ENCODE measurements around the gene GPR180.
"Not testable (repeated sequence)": the region's sequence is repeated elsewhere in the genome, so short reads cannot be mapped to it uniquely, and the experiment has no call there.

GPR180 gene

DNA sequence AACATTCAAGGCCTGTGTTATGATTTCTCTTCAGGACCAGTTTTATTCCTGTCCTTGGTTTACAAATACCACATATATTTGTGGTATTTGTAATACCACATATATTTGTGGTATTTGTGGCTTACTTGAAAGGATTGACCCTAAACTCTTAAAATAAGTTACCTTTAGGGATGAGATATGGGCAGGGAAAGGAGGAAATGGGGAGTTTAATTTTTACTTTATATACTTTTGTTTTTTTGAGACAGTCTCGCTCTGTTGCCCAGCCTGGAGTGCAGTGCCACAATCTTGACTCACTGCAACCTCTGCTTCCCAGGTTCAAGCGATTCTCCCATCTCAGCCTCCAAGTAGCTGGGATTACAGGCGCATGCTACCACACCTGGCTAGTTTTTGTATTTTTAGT lies 3.4 kb upstream of the GPR180 start:
- DNase-seq = no peak

DNA sequence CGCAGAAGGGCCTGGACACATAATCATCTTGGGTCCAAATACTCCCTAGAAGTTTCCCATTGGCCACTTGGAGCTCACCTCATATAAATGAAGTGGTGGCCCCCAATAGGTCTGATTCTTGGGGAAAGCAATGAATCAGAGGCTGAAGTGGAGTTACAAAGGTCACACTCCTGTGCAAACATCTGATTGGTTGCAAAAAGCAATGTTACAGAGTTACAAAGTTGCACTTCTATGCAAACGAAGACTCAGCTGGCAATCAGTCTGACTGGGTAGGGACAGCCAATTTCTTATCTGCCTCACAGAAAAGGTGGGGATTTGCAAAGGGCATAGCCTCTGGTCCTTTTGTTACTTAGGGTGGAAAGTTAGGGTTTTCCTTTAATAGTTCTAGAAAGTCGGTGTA lies 1.8 kb upstream of the GPR180 start:
- DNase-seq = no peak

DNA sequence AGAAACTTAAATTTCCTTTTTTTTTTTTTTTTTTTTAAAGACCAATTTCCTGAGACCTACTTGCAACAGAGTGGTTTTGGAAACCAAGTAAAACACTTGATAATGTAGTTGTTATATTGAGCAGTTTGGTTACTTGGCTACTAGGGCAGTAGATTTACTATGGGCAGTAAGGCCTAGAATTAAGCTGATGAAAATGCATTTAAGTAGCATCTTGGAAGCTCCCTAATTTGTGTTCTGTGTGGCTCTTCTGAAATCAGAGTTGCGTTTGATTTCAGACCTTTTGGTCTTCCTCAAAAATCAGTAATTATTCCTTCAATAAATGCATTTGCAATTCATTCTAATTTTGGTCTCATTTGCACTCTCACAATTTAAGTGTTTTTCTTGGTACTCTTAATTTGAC lies 810 bp downstream of the GPR180 start:
- DNase-seq = no peak

DNA sequence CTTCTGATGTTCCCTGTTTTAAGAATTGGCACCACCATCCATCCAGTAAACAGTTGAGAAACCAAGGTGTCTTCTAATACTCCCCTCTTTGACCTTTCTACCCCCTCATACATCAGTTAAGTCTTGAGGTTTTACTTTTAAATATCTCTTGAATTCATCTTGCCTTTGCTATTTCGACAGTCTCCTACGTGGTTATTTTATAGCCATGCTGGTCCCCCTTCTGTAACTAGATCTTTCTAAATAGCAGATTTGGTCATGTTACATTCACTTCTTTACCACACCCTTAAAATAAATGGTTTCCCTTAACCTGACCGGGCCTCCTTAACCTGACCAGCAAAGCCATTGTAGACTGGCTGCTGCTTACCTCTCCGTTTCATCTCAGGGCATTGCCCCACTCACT lies 5.4 kb downstream of the GPR180 start:
- no peak for DNase-seq

DNA sequence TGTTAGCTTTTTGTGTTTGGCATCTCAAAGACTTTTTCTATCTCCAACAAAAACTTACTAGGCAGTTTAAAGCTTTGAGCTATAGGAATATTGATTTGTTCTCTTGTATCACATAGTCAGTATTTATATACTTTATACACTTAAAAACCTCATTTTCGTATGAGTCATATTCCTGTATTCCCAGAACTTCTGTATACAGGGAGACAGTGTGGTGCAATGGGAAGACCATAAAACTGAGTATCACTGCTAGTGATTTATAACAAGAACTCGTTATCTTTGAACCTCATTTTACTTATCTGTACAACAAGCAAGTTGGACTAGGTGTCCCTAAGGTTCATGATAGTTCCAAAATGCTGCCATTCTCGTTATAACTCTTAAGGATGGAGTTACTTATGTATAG lies 6.3 kb downstream of the GPR180 start:
- no peak for DNase-seq

DNA sequence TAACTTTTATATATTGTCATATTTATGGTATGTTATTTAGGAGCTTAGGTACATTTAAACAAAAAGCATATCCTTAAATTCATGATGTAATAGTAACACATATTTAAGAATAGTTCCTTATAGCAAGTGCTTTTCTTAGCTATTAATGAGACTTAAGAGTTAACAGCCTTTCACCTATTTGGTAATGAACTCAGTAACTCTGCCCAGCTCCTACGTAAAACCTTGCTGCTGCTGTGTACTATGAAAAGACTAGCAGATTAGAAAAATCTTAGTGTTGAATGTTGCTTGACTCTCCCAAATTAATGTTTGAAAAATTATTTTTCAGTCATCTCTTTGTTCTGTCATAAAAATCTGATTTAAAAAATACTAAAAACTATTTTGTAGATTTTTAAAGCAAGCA lies 6.9 kb downstream of the GPR180 start:
- DNase-seq = no peak

DNA sequence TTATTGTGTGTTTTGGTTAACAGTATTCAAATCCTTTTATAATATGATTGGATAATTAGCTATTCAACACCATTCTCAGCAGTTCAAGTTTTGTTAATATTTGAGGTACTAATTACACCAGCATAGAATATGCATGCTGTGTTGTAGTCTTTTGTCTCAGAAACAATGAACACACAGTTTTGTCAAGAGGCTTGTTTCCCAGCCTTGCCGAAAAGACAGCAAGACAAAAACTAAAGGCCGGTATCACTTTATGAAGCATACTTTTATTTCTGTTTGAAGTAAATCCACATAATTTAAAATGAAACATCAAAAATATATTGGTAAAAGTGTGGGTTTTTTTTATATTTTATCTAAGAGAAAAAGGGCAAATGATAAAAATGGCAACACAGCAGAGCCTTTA lies 7.5 kb downstream of the GPR180 start:
- no peak for DNase-seq

DNA sequence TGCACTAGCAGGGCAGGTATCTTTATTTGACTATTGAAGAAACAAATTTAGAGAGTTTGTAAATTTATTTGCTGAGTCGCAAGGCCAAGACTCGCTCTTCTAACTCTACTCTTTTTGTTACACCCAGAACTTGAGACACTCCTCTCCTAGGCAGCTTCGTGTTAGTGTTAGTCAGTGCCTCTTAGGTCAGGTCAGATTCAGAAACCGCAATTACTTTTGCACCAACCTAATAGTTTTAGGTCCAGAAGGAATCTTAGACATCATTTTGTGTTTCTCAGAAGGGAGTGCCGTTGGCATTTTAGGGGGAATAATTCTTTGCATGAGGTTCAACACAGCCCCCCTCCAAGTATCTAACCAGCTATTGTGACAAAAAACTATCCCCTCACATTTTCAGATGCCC lies 8.8 kb downstream of the GPR180 start:
- no peak for DNase-seq

DNA sequence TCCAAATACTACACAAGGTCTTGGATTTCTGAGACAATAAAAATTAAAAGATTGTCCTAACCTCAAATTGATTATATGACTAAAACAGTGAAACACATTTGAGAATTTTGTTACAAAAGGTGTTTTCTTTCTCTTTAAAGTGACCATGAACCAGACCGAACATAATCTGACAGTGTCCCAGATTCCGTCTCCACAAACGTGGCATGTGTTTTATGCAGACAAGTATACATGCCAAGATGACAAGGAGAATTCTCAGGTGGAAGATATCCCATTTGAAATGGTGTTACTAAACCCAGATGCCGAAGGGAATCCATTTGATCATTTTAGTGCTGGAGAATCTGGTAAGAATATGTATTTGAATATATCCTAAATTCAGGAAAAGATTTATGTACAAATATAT lies 10.4 kb downstream of the GPR180 start:
- DNase-seq = no peak

DNA sequence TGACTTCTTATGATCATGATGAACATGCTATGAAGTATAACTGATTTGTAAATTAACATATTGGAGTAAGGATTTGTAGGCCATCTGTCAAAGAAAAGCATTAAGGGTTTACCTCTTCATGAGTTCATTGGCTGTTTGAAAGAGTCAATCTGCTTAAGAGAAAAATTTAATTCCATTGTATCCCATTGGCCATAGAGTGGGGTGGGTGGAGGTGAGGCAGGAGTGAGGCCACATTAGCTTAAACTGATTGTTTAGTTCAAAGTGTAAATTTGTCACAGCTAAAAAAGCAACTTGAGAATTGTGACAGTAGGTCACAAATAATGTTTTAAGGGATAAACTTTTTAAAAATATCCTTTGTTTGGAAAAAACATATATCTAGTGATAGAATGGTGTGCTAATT lies 11.4 kb downstream of the GPR180 start:
- DNase-seq = no peak

DNA sequence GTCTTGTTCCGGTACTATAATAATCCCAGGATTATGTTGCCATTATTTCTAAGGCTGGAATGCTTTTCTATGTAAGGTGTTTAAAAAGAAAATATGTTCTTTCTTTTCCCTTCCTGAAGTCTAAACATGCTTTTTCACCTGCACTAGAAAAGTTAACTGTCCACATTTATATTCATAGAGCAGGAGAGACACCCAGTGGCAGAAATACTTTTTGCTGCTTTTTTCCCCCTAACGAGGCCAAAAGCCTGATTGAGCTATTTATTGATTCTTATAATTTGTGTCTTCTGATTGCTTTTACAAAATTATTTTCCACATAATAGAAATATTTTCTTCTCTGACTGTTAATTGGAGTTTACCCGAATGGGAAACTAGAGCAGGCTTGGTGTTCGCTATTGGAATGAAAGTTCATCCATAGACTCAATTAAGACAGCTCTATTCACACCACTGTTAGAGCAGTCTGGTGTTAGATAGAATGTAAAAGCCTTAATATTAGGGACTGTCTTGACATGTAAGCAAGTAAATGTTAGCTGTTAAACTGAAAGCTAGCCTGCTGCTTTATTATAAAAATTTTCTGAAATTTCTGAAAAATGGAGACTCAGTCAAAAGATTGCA lies 15.8 kb downstream of the GPR180 start:
- DNase-seq = no peak

DNA sequence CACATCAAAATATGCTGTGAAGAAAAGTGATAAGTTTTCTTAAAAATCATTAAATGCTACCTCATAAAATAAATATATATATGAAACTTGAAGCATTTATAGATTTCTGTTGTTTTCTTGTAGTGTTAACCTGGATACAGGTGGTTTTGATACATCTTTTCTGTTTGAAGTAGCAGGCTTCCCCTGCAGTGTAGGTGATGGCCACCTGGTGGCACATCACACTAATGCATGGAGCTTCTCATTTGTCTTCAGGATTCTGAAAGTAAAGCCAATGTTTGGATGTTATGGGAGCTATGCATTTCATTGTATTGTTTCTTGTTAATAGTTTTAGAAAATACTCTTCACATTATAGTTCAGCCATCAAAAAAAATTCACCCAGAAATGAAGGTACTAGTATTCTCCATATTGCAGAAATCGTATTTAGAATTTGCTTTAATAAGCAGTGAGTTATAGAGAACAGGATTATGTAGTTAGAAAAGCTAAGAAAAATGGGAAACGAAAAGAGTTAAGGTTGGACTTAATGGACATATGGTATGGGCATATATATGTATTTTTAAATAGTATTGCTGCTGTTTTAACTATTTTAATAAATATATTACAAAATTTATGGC lies 18.7 kb downstream of the GPR180 start:
- DNase-seq = peak; percentile 61

DNA sequence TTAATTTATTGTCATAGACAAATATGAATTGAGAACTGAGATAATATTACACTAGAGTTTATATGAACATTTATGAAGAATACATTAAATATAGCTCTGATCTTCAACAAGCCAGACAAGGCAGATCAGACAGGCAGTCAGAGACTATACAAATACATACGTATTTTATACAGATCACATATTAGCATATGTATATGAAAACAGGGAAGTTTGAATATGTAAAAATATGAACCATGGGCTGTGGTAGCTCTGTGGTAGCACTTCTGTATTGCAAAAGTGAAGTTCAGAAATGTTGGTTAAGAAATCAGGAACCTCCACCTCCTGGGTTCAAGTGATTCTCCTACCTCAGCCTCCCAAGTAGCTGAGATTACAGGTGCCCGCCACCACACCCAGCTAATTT lies 20.7 kb downstream of the GPR180 start:
- no peak for DNase-seq

DNA sequence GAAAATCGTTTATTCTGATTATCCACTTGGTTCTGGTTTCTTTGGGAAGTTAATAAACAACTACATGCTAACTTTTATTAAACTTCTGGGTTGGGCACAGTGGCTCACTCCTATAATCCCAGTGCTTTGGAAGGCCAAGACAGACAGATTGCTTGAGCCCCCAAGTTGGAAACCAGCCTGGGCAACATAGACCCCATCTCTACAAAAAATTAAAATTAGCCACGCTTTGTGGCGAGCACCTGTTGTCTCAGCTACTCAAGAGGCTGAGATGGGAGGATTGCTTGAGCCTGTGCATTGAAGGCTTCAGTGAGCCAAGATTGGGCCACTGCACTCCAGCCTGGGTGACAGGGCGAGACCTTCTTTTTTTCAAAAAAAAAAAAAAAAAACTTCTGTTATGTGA lies 21.7 kb downstream of the GPR180 start:
- no peak for DNase-seq

DNA sequence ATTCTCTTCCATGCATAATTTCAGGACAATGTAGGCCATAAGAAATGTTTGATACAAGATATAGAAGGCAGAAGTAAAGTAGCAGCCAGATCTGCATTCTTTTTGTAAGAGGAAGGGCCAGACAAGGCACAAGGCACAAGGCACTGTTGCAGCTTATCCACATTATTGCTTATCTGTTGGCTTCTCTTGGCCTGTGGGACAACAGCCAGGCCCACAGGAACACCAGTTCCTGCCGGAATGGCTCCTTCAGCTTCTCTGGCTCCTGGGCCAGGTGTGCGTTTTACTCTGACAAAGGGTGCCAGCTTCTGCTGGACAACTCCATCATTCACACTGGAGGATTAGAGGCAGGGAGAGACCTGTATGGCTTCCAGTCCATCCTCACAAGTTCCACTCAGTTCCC lies 29.2 kb downstream of the GPR180 start:
- no peak for DNase-seq

DNA sequence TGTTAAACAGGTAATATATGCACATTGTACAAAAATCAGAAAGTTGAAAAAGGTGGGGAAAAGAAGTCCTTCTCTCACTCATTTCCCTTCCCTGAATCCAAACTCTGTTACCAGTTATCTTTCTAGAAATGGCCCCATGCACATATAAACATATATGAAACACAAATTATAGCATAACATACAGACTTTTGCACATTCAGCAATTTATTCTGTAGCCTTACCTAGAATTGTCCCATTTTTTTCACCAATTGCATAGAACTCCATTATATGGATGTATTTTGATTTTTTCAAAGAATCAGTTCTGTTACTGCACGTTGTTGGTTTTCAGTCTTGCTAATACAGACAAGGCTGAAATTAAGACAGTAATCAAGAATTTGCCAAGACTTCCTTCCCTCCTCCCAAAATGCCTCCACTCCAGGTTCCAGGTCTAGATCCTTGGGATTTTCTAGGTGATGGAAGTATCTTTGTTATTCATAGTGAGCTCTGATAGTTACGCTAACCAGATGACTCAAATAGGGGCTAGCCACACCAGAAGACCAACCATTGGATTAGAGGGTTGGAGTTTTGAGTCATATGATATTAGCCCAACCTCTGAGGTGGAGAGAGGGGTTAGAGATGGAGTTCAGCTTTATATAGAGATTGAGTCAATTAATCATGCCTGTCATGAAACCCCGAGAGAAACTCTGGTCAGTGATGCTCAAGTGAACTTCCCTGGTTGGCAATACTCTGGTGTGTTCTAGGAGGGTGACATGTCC lies 30.7 kb downstream of the GPR180 start:
- DNase-seq = no peak

DNA sequence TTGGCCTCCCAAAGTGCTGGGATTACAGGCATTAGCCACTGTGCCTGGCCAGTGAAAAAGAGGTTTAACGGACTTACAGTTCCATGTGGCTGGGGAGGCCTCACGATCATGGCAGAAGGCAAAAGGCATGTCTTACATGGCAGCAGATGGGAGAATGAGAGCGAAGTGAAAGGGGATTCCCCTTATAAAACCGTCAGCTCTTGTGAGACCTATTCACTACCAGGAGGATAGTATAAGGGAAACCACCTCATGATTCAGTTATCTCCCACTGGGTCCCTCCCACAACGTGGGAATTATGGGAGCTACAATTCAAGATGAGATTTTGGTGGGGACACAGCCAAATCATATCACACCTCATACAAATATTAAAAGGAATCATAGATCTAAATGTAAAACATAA lies 34.4 kb downstream of the GPR180 start:
- not testable (repeated sequence) for DNase-seq

DNA sequence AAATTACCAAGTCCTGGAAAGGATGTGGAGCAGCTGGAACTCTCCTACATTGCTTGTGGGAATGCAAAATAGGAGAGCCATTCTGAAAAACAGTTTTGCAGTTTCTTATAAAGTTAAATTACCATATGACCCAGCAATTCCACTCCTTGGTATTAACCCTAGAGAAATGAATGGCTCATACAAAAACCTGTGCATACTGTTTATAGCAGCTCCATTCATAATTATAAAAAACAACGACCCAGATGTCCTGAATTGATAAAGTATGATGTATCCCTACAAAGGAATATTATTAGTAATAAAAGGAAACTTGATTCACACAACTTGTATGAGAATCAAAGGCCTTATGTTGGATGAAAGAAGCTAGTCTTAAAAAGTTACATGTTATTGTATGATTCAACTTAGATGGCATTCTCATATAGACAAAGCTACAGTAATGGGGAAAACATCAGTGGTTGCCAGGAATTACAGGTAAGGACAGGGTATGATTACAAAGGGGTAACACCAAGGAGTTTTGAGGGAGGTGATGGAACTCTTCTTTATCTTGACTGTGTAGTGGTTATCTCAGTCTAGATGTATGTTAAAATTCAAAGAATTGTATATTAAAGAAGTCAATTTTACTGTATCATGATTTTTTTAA lies 35.4 kb downstream of the GPR180 start:
- DNase-seq = no peak

DNA sequence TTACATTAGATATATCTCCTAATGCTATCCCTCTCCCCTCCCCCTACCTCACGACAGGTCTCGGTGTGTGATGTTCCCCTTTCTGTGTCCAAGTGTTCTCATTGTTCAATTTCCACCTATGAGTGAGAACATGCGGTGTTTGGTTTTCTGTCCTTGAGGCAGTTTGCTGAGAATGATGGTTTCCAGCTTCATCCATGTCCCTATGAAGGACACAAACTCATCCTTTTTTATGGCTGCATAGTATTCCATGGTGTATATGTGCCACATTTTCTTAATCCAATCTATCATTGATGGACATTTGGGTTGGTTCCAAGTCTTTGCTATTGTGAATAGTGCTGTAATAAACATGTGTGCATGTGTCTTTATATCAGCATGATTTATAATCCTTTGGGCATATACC lies 36.0 kb downstream of the GPR180 start:
- DNase-seq = not testable (repeated sequence)

DNA sequence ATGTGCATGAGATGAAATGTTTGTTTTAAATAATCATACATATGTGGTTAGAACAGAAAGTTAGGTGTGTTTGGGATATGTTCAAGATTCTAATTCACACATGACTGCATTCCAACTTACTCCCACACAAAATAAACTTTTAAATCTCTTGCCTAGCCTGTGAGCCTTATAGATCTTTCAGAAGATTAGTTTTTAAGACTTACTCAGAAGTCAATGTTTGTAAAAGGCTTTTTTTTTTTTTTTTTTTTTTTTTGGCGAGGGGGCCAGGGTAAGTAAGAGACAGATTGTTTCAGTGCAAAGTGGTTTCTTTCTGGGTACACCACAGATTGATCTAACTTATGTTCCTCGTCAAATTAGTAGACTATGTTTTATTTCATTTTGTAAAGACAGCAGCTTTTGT lies 39.1 kb downstream of the GPR180 start:
- DNase-seq = no peak

DNA sequence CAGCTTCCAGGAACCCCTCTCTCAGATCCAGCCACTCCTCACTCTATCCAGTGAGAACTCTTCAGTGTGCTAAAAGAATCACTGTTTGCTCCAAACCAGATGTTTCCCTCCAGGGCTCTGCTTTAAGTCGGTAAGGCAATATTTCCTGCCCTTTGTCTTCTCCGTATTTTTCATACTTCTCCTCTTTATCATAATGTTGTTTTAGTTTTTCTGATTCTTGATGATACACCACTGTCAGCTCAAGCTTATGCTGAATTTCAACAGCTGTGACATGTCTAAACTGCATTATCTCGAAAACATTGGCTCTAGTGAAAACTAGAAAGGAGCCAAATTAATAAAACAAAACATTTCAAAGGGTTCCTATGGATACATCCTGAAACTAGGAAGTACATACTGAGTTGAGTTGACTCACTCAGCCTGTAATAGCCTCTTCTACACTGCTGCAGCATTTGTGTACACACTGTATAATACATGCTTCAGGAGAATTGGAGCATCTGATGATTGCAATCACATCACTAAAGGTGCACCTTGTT lies 39.8 kb downstream of the GPR180 start:
- DNase-seq = peak; percentile 98

DNA sequence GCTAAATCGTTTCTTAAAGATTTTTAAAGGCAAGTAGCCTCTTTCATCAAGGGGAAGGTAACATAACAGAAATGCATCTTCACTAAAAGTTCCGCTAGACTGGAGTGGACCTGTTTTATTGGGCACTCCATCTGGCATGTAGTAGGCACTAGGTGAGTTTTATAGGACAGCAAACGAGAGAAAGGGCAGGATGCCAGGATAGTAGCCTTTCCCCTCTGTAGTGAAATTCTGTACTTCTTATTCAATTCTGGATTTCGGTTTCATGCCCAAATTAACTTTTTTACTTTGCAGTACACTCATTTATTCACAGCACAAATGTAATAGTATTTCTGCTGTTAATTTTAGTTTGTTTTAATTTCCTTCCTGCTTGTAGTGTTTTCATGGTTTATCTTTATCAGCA lies 45.2 kb downstream of the GPR180 start:
- DNase-seq = peak; percentile 40

DNA sequence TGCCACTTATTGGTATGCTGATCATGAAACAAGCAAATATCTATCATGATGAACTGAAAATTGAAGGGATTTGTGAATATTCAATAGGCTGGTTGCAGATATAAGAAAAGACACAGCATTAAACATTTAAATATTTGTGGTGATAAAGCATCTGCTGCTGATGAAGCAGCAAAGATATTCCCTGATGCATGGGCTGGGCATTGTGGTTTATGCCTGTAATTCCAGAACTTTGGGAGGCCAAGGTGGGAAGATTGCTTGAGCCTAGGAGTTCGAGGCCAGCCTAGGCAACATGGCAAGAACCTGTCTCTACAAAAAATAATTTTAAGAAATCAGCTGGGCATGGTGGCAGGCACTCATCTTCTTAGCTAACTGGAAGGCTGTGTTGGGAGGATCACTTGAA lies 54.5 kb downstream of the GPR180 start:
- no peak for DNase-seq

DNA sequence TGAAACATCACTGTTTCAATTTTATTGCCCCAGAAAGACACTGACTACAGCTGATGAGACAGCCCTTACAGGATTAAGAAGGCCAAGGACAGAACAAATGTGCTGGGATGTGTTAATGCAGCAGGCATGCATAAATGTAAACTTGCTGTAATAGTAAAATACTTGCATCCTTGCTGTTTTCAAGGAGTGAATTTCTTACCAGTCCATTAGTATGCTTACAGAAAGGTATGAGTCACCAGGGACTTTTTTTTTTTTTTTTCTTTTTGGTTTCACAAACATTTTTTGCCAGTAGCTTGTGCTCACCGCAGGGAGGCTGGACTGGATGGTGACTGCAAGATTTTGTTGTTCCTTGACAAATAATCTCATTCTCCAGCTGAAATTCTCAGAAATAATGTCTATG lies 55.1 kb downstream of the GPR180 start:
- no peak for DNase-seq

Data from DMS153 (cell line).